Activated CD4-positive, alpha-beta T cell treated with anti-CD3 and anti-CD28 coated beads, Interleukin-2, amount 10 ng/mL, durations not matched to agents 7 days and 5 days (primary cell): Measurements from ENCODE around the gene C11orf86. TPM values are rescaled to one million over a fixed set of nuclear protein-coding genes. Genes with fewer than 3 reads are reported as not detected.
A peak's percentile ranks its signal among the peaks of the same experiment; 100 is the strongest.
"Not testable (repeated sequence)": the region's sequence is repeated elsewhere in the genome, so short reads cannot be mapped to it uniquely, and the experiment has no call there.

Experiments used
- CTCF ChIA-PET: fragments of 350-600 bp; sonication (Branson Sonifier 250); formaldehyde crosslinking; loops from one replicate; lab custom pipeline; 2021; ENCODE audit warnings: antibody characterized with exemption; lab: Charles Lee
- POLR2A ChIA-PET: fragments of 350-600 bp; sonication (Branson Sonifier 250); formaldehyde crosslinking; loops from one replicate; lab custom pipeline; 2021; ENCODE audit warnings: antibody characterized with exemption; lab: Charles Lee
- DNase-seq: peaks from one replicate; pipeline ENCODE4 v3.0.0-alpha.2; 2020
- H3K27ac Mint-ChIP-seq: one replicate; pipeline ENCODE4 v1.8.0; 2021; ENCODE audit warnings: mild to moderate bottlenecking, moderate library complexity, mixed read lengths
- H3K27me3 Mint-ChIP-seq: one replicate; pipeline ENCODE4 v1.8.0; 2021; ENCODE audit warnings: mixed read lengths
- H3K36me3 Mint-ChIP-seq: one replicate; pipeline ENCODE4 v1.8.0; 2021; ENCODE audit warnings: low read depth, mixed read lengths
- H3K4me1 Mint-ChIP-seq: one replicate; pipeline ENCODE4 v1.8.0; 2021; ENCODE audit warnings: mixed read lengths
- H3K4me3 Mint-ChIP-seq: one replicate; pipeline ENCODE4 v1.8.0; 2021; ENCODE audit warnings: mild to moderate bottlenecking, moderate library complexity, mixed read lengths
- H3K9me3 Mint-ChIP-seq: one replicate; pipeline ENCODE4 v1.8.0; 2021; ENCODE audit warnings: mixed read lengths
- total RNA-seq, 2 experiments: library from RNA; stranded (reverse); gene quantifications; one replicate each; pipeline ENCODE4 v1.2.3, GENCODE V29; 2021

C11orf86 gene
- total RNA-seq, 2 experiments from 2014 or later: not detected

DNA sequence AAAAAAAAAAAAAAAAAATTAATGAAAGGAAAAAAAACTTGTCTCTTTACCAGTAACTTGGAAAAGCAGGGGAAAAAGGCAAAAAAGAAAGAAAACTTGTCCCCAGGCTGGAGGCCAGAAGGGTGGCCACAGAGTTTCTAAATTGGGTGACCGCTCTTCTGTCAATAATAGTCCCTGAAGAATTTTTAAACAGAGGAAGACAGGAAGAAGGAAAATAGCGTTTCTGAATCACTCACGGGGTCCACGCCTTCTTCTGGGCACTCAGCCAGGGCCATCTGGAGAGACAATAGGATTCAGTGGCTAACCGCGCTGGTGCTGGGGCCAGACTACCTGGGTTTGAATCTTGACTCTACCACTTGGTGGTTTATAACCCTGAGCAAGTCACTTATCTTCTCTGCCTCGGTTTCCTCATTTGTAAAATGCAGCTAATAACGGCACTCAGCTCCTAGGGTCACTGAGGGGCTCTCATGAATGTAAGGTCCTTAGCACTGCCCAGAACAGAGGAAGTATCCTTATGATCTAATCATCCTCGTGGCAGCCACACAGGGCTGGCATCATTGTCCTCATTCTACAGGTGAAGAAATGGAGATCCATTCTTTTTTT, 7.0 kb downstream of the C11orf86 start:
- peaks cover 2% of the 10 kb centered on the region for H3K9me3 Mint-ChIP-seq
- peaks cover 5% of the 10 kb centered on the region for H3K4me1 Mint-ChIP-seq
- H3K27ac Mint-ChIP-seq: no peak overlapping the region
- CTCF ChIA-PET: no interaction called here
- no peak for DNase-seq
- H3K36me3 Mint-ChIP-seq: peaks cover 2% of the 10 kb centered on the region
- peaks cover 14% of the 10 kb centered on the region for H3K27me3 Mint-ChIP-seq
- POLR2A ChIA-PET: interaction anchor here (0.6 kb wide), 1 partner anchor 14 kb away, joined by 9 read pairs; no protein-coding TSS in a partner anchor
- no peak overlapping the region for H3K4me3 Mint-ChIP-seq

DNA sequence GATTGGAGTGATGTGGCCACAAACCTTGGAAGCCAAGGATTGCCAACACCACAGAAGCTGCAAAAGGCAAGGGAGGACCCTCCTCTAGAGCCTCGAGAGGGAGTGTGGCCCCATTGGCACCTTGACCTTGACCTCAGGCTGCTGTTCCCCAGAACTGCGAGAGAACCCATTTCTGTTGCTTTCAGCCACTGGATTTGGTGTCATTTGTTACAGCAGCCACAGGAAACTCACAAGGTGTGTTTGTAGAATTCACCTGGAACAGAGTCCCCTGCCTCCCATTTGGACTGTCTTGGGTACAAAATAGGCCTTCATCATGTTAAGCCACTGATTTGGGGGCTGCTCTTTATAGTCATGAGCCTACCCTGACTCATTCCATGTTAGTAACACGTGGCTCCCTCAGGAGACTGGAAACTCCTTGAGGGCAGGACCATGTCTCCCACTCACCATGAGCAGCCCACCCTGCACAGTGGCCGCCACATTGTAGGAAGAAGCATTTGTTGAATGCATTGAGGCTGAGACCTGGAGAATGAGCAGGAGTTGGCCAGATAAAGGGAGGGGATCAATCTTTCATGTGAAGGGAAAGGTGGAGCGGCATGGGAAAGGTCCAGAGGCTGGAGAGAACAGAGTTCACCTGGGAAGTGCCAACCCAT, 8.3 kb downstream of the C11orf86 start:
- H3K4me1 Mint-ChIP-seq: peaks cover 5% of the 10 kb centered on the region
- peaks cover 14% of the 10 kb centered on the region for H3K27me3 Mint-ChIP-seq
- POLR2A ChIA-PET: no interaction called here
- CTCF ChIA-PET: interaction anchor here (0.6 kb wide), 1 partner anchor 145 kb away, joined by 3 read pairs; no protein-coding TSS in a partner anchor
- no peak for DNase-seq
- peaks cover 2% of the 10 kb centered on the region for H3K9me3 Mint-ChIP-seq
- H3K4me3 Mint-ChIP-seq: no peak overlapping the region
- no peak overlapping the region for H3K27ac Mint-ChIP-seq
- H3K36me3 Mint-ChIP-seq: peaks cover 2% of the 10 kb centered on the region

DNA sequence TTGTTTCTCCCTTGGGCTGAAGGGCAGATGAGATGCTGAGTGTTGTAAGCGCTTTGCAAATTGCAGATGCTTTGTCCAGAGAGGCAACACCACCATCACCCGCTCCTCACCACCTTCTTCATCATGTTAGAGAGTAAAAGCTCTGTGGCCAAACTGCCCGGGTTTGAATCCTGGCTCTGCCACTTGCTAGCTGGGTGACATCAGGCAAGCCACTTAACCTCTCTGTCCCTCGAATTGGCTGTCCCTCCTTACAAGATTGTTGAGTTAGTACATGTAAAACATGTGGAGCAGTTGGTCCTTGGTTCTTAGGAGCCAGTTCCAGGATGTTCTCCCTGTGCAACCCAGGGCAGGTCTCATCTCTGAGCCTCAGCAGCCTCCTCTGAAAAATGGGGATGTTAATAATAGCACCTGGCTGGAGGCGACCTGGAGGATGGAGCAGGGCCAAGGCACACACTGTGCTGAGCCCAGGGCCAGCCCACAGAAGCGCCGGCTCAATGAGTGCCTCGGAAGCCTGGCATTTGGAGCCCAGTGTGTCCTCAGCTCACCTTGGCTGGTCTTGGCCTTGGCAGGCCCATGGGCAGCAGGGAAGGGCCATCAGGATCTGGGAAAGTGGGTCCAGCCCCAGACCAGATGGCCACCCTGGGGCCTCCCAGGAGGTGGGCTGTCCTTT, 10.5 kb downstream of the C11orf86 start:
- H3K4me1 Mint-ChIP-seq: peaks cover 5% of the 10 kb centered on the region
- H3K9me3 Mint-ChIP-seq: no peaks in the 10 kb centered on the region
- H3K4me3 Mint-ChIP-seq: no peak overlapping the region
- H3K36me3 Mint-ChIP-seq: no peaks in the 10 kb centered on the region
- H3K27me3 Mint-ChIP-seq: peaks cover 15% of the 10 kb centered on the region
- H3K27ac Mint-ChIP-seq: no peak overlapping the region
- ChIA-PET POLR2A (no interaction called here), CTCF (interaction anchor here (0.5 to 1.7 kb wide), 4 partner anchors 12 to 307 kb away, joined by 3 to 6 read pairs (median 3); no protein-coding TSS in a partner anchor)
- DNase-seq: no peak

DNA sequence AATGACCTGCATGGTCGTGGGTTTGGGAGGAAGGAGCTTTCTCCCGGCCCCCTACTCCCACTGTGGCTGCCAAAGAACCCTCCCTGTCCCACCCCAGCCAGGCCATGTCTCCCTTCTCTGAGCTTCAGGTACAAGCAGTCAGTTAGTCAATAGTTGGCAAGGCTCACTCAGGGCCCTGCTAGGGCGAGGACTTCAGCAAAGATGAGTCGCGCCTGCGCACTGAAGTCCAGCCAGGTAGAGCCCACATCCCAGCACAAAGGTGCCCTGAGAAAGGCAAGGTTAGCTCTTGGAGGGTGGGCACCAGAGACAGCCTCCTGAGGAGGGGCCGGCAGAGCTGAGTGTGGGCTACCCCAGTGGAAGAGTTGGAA, 11.1 kb downstream of the C11orf86 start:
- no peaks in the 10 kb centered on the region for H3K36me3 Mint-ChIP-seq
- H3K9me3 Mint-ChIP-seq: no peaks in the 10 kb centered on the region
- POLR2A ChIA-PET: no interaction called here
- no peak overlapping the region for H3K4me3 Mint-ChIP-seq
- peaks cover 15% of the 10 kb centered on the region for H3K27me3 Mint-ChIP-seq
- CTCF ChIA-PET: interaction anchor here (1.2 to 1.7 kb wide), 3 partner anchors 11 to 308 kb away, joined by 3 to 6 read pairs (median 3); no protein-coding TSS in a partner anchor
- H3K4me1 Mint-ChIP-seq: peaks cover 5% of the 10 kb centered on the region
- H3K27ac Mint-ChIP-seq: peak overlapping the region; percentile 36
- no peak for DNase-seq

DNA sequence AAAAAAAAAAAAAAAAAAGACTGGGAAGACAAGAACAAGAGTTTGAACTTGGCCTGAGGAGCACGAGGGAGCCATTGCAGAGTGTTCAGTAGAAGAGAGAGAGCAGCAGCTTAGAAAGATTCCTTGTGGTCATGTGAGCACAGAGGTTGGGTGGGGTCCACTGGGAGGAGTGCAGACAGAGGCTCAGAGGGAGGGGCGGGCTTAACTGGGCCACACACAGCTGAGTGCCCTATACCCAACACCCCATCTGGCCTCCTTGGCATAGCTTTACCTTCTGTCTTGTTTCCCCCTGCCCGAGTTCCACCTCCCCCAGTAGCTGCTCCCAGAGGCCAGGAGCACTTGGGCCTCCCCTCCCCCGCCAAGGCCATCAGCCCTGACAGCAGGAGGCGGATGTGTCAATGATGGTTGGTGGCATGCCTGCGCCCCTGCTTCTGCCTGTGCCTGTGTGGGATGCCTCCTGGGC, 12.1 kb downstream of the C11orf86 start:
- CTCF ChIA-PET: interaction anchor here (0.6 to 1.7 kb wide), 2 partner anchors 10 to 309 kb away, joined by 3 read pairs; no protein-coding TSS in a partner anchor
- peaks cover 2% of the 10 kb centered on the region for H3K4me1 Mint-ChIP-seq

DNA sequence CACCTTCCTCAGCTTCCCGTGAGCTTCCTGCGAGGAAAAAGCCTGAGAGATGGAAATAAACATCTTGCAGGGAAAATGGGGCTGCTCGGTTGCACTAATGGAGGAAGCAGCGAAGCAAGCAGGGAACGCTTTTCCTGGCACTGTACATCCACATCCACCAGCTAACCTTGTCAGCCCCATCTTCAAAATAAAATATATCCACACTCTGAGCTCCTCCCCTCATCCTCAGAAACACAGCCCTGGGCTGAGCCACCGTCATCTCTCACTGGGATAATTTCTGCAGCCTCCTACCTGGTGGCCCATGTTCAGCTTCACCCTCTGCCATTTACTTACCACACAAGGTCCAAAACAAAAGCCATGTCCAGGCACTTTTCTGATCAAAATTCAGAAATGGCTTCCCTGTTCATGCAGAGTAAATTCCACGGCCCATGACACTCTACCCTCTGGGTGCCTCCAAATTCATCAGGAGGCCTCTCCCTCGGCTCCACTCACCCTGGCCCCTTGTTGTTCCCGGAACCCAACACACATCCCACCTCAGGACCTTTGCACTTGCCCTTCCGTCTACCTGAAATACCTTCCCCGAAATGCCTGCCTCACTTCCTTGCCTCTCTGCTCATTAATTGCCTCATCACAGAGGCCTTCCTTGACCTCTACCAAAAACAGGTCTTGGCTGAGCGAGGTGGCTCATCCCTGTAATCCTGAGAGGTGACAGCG, 13.0 kb downstream of the C11orf86 start:
- Mint-ChIP-seq H3K36me3 (no peaks in the 10 kb centered on the region), H3K4me1 (no peaks in the 10 kb centered on the region), H3K27me3 (peaks cover 10% of the 10 kb centered on the region), H3K9me3 (no peaks in the 10 kb centered on the region), H3K4me3 (no peak overlapping the region), H3K27ac (no peak overlapping the region)
- CTCF ChIA-PET: no interaction called here
- POLR2A ChIA-PET: no interaction called here
- no peak for DNase-seq

More for the DNA sequence above, 12.1 kb downstream of the C11orf86 start:
- H3K27me3 Mint-ChIP-seq: peaks cover 16% of the 10 kb centered on the region
- H3K4me3 Mint-ChIP-seq: no peak overlapping the region
- POLR2A ChIA-PET: no interaction called here
- no peak overlapping the region for H3K27ac Mint-ChIP-seq
- no peaks in the 10 kb centered on the region for H3K9me3 Mint-ChIP-seq
- H3K36me3 Mint-ChIP-seq: no peaks in the 10 kb centered on the region
- DNase-seq: no peak

DNA sequence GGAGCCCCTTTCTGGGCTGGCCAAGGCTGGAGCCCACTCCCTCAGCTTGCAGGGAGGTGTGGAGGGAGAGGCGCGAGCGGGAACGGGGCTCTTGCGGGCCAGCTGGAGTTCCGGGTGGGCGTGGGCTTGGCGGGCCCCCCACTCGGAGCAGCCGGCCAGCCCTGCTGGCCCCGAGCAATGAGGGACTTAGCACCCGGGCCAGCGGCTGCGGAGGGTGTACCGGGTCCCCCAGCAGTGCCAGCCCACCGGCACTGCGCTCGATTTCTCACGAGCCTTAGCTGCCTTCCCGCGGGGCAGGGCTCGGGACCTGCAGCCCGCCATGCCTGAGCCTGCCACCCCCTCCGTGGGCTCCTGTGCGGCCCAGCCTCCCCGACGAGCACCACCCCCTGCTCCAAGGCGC, 13.6 kb downstream of the C11orf86 start:
- H3K27ac Mint-ChIP-seq, H3K4me1 Mint-ChIP-seq, H3K36me3 Mint-ChIP-seq, DNase-seq, CTCF ChIA-PET, H3K4me3 Mint-ChIP-seq, H3K9me3 Mint-ChIP-seq, POLR2A ChIA-PET: not testable (repeated sequence)
- peaks cover 12% of the 10 kb centered on the region for H3K27me3 Mint-ChIP-seq

DNA sequence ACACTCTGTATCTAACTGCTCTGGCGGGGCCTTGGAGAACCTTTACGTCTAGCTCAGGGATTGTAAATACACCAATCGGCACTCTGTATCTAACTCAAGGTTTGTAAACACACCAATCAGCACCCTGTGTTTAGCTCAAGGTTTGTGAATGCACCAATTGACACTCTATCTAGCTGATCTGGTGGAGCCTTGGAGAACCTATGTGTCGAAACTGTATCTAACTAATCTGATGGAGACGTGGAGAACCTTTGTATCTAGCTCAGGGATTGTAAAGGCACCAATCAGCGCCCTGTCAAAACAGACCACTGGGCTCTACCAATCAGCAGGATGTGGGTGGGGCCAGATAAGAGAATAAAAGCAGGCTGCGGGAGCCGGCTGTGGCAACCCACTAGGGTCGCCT, 14.3 kb downstream of the C11orf86 start:
- CTCF ChIA-PET, H3K9me3 Mint-ChIP-seq, H3K4me3 Mint-ChIP-seq, POLR2A ChIA-PET, DNase-seq, H3K36me3 Mint-ChIP-seq, H3K4me1 Mint-ChIP-seq, H3K27ac Mint-ChIP-seq: not testable (repeated sequence)
- H3K27me3 Mint-ChIP-seq: peaks cover 12% of the 10 kb centered on the region

DNA sequence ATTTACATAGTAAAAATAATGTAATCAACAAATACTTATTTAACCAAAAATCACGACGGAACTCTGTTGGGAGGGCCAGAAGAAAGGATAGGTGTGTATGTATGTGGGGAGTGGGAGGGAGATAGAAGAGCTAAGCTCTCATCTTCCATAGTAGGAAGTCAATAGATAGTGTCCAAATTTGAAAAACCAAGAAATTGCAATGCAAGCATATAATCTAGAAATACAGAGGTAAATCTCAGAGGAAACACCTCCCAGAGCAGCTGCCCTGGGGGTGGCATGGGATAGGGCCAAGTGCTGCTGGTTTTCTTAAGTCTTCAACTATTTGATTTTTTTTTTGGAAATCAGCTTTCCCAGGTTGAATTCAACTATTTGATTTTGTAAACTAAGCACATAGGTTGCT, 16.9 kb downstream of the C11orf86 start:
- Mint-ChIP-seq H3K27ac (no peak overlapping the region), H3K27me3 (peaks cover 8% of the 10 kb centered on the region), H3K9me3 (no peaks in the 10 kb centered on the region), H3K4me3 (no peak overlapping the region), H3K4me1 (no peaks in the 10 kb centered on the region), H3K36me3 (no peaks in the 10 kb centered on the region)
- no peak for DNase-seq
- ChIA-PET POLR2A (no interaction called here), CTCF (interaction anchor here (0.6 kb wide), 2 partner anchors 279 to 1895 kb away, joined by 3 to 4 read pairs; no protein-coding TSS in a partner anchor)

DNA sequence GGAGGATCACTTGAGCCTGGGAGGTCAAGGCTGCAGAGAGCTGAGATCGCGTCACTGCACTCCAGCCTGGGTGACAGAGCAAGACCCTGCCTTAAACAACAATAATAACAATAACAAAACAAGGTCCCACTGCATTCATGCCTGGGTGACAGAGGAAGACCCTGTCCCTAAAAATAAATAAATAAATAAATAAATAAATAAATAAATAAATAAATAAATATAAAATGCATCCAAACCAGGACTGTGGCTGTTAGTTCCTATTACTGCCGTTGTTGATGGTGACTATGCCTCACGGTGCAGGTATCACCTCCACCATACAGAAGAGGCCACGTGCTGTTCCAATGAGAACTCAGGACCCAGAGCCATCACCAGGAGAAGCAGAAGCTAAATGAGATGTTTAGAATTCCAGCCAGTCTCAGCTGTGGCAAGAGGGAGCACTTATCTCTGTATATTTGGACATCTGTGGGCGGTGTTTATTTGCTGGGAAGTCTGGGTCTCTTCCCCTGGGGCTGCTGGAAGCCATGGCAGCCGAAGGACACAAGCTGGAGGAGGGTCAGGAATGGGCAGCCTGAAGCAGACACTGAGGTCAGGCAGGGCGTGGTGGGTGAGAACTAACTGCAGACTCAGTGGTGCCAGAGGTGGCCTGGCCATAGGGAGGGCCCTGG, 21.6 kb downstream of the C11orf86 start:
- Mint-ChIP-seq H3K36me3 (no peaks in the 10 kb centered on the region), H3K4me1 (no peaks in the 10 kb centered on the region), H3K4me3 (no peak overlapping the region), H3K27me3 (peaks cover 9% of the 10 kb centered on the region), H3K9me3 (no peaks in the 10 kb centered on the region), H3K27ac (no peak overlapping the region)
- ChIA-PET POLR2A (no interaction called here), CTCF (interaction anchor here (1.0 to 1.5 kb wide), 2 partner anchors 11 to 32 kb away, joined by 3 read pairs; no protein-coding TSS in a partner anchor)
- DNase-seq: no peak

DNA sequence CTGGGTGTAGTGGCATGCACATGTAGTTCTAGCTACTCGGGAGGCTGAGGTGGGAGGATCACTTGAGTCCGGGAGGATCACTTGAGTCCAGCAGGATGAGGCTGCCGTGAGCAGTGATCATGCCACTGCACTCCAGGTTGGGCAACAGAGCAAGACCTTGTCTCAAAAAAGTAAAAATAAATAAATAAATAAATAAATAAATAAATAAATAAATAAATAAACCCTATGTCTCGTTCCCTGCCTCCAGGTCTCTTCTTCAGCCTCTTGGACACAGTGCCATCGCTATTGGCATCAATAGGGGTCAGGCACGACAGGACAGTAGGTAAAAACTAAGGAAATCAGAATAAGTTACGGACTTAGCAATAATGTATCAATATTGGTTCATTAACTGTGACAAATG, 24.5 kb downstream of the C11orf86 start:
- Mint-ChIP-seq H3K27ac (no peak overlapping the region), H3K27me3 (peaks cover 4% of the 10 kb centered on the region), H3K4me3 (no peak overlapping the region), H3K4me1 (no peaks in the 10 kb centered on the region), H3K36me3 (no peaks in the 10 kb centered on the region), H3K9me3 (no peaks in the 10 kb centered on the region)
- no peak for DNase-seq
- ChIA-PET POLR2A (no interaction called here), CTCF (no interaction called here)

DNA sequence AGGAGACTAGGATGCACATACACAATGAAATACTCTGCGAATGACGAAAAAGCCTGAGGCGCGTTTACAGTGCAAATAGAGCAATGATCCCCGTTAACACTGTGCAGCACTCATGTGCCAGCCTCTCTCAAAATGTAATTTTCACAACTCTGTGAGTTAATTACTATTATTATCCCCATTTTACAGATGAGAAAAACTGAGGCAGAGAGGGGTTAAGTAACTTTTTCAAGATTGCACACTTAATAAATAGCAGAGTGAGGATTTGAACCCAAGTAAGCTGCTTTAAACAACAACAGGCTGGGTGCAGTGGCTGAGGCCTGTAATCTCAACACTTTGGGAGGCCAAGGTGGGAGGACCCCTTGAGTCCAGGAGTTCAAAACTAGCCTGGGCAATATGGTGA, 26.2 kb downstream of the C11orf86 start:
- H3K4me1 Mint-ChIP-seq: peaks cover 1% of the 10 kb centered on the region
- ChIA-PET POLR2A (no interaction called here), CTCF (interaction anchor here (0.9 to 1.5 kb wide), 2 partner anchors 11 to 13 kb away, joined by 3 read pairs; no protein-coding TSS in a partner anchor)
- no peaks in the 10 kb centered on the region for H3K9me3 Mint-ChIP-seq
- no peak for DNase-seq
- H3K36me3 Mint-ChIP-seq: no peaks in the 10 kb centered on the region
- H3K4me3 Mint-ChIP-seq: no peak overlapping the region
- peaks cover 4% of the 10 kb centered on the region for H3K27me3 Mint-ChIP-seq
- H3K27ac Mint-ChIP-seq: no peak overlapping the region
